C1 segment of cervical spinal cord (tissue), 14 donors: ENCODE results near the gene C11orf21.
A peak's percentile ranks its signal among the peaks of the same experiment; 100 is the strongest.

Experiments
- DNase-seq, 14 donors: peaks; one replicate each; lab custom pipeline; 2025; lab: John Stamatoyannopoulos, UW

C11orf21 gene

DNA sequence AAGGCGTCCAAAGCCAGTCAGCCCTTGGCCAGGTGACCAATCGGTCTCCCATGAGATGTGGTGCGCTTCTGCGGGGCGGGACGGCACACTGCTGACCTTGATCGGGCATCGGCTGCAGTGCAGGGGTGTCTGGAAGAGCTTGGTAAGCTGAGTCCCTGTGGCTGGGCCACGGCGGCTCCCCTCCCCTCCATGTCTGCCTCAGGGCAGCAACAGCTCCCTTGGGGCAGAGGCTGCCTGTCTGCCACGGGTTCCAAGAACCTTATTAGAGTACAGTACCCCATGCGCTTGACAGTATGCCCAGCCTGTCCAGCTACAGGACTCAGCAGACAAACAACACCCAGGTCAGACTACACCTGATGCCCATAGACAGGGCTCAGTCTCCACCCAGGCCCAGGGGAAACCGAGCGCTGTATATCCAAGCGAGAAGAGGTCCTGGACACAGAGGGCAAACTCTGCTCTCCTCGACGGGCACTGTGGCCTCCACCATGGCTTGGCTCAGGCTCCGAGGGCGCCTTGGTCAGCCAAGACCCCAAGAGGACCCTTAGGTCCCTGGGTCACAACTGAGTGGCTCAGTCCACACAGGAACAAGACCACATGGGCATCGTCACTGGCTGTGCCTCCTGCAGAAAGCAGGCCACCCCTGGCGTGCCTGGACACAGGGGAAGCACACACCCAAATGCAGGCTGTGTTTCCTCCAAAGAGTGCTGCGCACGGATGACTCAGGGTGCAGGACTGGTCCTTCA, 19.0 kb upstream of the C11orf21 start:
- DNase-seq, result no peak

DNA sequence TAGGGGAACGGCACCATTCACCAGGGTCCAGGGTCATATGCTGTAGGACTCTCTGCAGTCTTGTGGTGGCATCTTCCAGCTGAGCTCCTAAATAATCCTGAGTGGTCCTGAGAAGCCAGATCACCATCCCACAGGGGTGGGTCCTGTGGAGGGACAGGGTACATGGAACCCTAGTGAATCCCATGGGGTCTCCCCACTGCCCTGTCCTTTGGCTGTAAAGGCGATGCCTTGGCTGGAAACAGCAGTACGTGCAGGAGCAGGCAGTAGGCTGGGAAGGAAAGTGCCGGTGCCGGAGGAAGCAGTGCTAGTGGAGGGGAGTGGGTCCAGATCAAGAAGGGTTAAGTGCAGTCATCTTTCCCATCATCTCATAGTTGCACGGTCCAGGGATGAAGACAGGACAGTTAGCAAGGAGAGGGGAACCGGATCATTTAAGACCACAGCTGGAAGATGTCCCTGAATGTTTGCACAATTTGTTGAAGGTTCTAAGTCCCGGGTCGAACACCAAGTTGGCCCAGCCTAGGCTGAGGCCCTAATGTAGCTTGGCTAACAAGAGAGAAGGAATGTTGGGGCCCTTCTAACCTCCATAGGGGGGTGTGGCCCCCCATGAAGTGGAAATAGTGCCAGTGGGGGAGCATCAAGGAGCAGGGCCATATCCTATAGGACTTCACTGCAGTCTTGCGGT, 18.2 kb upstream of the C11orf21 start:
- DNase-seq, result no peak

DNA sequence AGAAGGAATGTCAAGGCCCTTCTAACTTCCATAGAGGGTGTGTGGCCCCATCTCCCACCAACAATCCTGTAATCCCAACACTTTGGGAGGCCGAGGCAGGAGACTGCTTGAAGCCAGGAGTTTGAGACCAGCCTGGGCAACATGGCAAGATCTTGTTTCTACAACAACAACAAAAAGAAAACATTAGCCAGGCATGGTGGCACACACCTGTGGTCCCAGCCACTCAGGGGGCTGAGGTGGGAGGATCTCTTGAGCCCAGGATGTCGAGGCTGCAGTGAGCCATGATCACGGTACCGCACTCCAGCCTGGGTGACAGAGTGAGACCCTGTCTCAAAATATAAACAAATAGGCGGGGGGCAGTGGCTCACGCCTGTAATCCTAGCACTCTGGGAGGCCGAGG, 17.0 kb upstream of the C11orf21 start:
- DNase-seq, result no peak

DNA sequence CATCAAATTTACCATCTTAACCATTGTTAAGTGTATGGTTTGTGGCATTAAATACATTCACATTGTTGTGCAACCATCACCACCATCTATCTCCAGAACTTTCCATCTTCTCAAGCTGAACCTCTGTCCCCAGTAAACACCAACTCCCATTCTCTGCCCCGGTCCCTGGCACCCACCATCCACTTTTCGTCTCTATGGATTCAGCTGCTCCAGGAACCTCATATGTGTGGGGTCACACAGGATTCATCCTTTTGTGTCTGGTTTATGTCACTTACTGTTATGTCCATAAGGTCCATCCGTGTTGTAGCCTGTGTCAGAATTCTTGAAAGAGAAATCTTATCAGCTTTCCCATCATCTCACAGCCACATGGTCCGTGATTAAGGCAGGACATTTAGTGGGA, 16.4 kb upstream of the C11orf21 start:
- DNase-seq, result no peak

DNA sequence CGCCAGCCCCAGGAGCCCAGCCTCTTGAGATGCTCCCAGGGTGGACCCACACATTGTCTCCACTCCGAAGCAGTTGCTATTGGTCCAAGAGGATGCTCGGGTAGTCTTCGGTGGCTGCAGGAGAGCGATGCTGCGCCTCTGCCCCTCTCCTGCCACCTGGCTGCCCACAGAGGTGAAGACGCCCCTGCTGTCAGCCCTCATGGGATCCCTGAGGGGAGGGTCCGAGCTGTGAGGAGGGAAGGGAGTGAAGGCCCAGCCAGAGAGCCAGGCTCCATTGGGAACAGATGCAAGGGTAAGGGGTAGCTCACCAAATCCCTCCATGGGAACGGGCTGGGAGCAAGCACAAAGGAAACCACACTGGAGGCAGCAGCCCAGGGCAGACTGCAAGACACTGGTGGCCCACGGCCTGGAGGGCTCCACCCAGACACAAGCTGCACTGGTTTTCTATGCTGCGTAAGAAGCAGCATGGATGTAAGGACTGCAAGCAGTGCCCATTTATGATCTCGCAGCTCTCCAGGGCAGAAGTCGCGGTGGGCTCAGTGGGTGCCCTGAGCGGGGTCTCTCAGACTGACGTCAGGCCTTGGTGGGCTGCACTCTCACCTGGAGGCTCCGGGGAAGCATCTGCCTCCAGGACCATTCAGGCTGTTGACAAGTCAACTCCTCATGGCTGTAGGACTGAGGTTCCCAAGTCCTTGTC, 15.8 kb upstream of the C11orf21 start:
- DNase-seq, result no peak

DNA sequence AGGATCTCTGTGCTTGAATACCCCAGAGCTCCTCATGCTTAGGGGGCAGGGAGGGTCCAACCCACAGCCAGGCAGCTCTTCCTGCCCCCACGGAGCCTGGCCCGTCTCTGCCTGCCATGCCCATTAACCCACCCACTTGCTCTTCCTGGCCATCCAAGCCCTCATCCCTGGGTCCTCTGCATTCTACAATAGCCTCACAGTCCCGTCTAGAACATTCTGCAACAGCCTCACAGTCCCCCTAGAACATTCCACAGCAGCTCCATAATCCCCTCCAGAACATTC, 15.2 kb upstream of the C11orf21 start:
- no peak for DNase-seq

DNA sequence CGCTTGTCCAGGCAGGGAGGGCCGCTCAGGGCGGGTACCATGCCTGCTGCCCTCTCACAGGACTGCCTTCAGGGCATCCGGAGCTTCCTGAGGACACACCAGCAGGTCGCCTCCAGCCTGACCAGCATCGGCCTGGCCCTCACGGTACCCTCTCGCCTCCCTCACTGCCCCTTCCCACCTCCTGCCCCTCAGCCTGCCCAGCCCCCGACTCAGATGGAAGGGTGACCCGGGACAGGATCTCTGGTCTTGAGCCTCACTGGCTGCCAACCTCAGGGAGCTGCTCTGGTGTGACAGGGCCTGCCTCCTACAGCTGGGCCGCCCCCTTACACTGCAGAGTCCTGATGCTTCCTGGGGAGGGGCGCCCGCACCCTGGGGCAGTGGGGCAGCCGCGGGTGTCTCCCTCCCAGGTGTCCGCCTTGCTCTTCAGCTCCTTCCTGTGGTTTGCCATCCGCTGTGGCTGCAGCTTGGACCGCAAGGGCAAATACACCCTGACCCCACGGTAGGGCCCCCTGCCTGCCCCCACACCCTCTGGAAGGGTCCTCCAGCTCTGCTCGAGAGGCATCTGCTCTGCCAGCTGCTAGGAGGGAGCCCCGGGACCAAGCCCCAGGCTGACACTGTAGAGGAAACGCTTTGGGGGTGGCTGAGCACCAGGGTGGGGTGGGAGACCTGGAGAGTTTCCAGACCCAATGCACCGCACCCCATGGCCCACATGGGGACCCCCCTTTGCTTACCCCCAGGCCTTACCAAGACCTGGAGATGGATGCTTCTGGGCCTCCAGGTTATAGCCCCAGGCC, 14.6 kb upstream of the C11orf21 start:
- DNase-seq, result no peak

DNA sequence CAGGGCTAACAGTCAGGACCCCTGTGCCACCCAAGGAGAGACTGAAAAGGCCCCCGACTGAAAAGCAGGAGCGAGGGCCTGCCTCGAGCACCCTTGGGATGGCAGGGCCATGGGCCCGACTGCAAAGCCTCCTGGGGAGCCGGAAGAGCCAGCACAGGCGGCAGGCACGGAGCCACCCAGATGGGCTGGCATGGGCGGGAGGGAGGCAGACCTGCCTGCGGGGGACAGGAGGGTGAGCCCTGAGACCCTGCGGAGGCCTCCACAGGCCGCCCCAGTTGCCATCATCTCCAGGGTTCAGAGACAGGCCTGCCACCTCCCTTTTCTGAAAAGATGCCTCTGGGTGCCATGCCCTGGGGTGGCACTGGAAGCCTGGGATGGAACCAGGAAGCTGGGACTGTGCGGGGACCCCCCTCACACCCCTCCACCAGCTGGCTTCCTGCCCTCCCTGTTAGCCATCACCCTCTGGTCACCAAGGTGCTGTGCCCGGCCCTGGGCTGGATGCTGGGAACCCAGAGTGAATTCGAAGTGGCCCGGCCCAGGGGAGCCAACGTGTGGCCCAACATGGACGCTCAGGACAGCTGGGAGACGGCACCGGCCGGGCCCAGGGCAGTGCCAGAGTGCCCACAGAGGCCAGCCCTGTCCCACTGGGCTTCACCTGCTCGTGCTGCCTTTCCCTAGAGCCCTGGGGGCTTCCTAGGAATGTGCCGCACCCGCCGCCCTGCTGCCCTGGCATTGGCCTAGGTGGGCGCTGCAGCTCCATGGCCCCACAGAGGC, 13.9 kb upstream of the C11orf21 start:
- DNase-seq, result peak in 1 of 14 donors; percentile 53

DNA sequence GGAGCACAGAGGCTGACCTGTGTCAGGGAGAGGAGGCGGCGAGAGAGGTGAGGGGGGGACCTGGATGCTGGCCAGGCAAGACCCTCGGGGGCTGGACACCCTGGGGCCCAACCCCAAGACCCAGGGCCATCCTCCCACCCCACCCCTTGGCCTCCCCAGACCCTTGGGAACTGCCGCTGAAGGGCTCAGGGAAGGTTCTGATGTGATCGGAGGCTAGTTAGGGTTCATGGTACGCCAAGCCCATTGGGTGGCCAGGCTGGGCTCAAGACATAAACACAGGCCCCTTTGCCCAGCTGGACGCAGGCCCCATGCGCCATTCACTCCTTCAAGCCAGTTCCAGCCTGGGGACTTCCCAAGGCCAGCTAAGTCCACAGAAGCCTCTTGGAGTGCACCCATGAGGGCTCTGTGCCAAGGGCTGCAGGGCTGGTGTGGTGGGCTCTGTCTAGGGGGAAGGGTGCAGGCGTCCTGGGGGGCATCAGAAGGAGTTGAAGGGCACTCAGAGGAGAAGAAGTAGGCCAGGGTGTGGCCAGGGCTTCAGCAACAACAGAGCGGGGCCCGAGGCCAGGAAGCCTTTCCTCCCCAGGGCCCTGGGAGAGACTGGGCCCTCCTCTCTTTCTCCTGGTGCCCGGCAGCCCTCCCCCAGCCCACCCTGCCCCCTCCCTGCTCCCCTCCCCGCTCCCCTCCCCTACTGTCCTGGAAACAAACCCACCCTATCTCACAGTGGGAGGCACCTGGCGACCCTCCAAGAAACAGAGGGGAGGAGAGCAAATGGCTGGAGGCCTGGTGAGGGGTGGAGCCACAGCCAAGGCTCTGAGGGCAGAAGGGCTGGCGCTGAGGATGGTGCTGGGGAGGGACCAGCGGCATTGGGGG, 13.0 kb upstream of the C11orf21 start:
- peak in 13 of 14 donors; percentile 23 to 84 (median 60) for DNase-seq

DNA sequence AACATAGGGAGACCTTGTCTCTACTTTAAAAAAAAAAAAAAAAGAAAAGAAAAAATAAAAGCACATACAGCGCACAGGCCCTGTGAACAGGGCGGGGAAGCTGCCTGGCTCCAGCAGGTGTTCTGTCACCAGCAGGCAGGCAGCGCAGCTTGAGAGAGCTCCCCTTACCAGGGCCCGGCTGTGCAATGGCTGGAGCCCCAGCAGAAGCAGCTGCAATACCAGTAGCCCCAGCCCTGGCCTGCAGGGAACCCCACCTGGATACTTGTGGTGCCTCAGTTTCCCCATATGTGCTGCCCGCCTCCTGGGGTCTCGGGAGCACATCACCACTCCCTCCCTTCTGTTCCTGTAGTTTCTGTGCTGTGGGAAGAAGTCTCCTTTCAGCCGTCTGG, 12.4 kb upstream of the C11orf21 start:
- no peak for DNase-seq

DNA sequence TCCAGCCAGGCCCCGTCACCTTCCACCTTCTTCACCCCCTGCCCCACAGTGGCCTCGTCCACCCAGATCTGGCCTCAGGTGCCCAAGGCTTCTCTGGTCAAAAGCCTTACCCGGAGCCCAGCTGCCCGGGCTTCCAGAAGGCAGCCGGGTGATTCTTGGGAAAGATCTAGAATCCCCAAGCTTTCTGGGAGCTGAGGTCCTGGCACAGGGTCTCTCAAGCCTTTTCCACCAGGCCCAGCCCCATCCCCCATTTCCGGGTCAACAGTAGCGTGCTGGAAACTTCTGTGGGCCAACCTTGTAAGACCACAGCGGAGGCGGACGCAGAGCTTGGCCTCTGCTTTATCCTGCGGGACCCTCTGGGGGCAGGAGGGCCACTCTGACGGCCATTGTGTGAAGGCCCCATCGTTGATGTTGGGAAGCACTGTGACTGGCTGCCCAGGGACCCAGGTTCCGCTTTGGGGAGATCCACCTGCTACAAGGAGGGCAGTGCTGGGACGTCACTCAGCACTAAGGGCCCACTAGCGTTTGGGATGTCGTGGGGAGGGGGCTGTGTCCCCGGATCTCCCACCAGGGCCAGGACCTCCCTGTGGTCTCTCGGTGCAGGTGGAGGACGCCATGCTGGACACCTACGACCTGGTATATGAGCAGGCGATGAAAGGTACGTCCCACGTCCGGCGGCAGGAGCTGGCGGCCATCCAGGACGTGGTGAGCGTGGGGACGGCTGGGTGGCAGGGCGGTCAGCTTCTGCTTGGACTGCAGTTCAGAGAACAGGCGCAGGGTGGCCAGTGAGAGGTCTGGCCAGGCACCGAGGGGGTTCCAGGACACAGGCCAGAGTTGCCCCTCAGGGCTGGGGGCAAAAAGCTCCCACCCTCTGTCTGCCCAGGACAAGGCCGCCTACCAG, 11.6 kb upstream of the C11orf21 start:
- no peak for DNase-seq

DNA sequence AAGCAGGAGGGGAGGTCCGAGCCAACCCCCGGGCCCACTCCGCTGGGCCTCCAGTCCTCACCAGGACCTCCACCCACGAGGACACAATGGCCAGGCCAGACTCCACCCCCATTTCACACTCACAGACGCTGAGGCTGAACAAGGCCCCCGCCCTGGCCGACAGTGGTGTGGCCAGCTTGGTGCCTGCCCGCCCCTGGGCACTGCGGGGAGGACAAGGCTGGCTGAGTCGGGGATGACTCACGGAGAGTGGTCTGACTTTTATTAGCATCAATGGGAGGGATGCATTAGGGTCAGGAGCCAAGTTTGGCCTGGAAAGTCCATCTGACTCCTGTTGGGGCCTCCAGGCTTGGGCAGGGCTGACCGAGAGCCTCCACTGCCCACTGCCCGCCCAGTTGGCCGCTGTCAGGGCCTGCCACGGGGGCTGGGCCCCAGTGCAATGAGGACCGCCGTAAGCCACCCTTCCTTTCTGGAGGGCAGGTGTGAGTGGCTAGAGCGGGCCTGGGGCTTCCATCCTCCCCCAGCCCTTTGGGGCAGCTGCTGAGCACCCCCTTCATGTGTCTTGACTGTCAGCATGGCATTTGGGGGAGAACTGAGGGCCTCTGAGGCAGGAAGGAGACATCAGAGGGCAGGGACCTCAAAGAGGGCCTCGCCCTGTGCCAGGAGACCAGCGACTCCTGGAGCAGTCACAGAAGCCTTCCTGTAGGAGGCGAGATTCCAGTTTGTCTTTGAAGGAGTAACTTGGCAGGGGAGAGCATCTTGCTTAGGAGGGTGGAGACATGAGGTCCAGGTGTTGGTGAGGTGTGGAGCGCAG, 10.7 kb upstream of the C11orf21 start:
- peak in 1 of 14 donors; percentile 76 for DNase-seq

DNA sequence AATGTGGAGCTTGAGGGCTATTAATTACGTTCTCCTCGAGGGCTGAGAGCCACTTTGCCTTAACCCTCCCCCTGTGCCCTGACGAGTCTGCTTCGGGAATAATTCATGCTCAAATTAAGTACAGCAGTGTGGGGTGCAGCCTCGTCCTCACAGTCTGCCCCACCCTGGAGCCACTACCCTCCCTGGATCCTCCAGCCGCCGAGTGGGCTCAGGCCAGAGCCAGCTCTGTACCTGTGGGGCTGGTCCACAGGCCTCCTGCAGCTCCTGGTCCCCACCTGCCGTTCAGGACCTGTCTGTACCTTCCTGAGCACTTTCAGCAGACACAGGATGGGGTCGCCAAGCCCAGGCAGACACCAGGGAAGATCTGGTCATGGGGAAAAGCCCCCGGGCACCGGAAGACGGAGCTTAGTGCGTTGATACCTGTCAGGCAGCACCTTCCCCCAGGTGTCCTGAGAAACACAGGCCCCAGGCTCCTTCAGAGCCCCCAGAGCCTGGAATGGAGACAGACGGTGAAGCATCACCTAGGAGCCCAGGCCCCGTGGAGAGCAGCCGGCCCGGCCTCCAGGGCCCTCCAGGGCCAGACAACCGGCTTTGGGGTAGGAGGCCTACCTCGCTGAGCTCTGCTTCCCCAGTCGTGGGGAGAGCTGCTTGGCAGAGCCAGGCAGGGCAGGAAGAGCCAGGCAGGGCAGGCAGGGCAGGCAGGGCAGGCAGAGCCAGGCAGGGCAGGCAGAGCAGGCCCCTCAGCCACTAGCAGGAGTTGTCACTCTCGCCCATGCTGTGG, 9.8 kb upstream of the C11orf21 start:
- no peak for DNase-seq

DNA sequence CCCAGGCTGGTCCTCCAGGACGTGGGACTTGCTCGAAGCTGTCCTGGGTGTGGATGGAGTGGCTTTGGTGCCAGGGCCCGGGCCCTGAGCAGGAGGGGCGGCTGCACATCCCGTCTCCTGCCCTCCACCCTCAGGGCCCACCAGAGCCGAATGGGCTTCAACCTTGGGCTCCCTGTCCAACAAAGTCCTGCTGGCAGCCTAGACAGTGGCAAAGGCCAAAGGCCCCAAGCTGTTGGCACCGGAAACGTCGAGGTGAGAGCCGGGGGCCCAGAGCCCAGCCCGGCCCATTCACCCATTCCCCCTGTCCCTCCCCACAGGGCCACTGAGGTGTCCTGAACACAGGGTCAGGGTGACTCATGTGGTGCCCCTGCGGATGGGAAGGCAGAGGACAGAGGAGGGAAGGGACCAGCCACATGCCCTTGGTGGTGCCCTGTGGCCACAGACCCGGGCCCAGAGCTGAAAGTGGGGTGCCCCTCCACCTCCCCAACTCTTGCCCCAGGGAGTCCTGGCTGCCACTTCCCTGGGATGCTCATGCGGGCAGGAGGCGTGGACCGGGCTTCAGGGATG, 9.2 kb upstream of the C11orf21 start:
- no peak for DNase-seq

DNA sequence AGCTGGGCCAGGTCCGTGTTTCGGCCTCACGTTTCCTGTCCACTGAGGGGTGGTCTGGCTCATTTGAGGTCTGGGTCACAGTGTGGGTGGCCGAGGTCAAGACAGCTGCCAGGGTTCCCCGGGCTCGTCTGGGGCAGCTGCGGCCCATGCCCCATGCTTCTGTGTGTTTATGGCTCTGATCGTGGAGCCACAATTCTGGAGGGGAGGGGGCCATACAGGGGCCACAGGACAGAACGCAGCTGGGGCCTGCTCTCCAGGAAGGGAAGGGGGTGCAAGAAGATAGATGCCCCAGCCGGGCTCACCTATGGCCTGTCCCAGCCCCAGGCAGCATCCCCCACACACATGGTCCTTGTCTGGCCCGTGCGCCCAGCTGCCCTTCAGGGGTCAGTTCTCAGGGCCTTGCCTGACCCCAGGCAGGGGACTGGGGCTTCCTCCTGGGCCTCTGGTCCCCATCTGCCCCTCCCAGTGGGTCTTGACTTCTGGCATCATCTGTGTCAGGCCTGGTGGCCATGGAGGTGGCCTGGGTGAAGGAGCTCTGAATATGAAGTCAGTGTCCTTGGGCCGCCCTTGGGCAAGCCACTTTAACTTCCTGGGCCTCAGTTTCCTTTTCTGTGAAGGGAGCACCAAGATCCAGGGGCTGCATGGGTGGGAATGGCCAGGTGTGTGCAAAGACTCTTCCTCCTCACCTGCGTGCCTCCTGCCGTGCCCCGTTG, 8.5 kb upstream of the C11orf21 start:
- DNase-seq, result no peak

DNA sequence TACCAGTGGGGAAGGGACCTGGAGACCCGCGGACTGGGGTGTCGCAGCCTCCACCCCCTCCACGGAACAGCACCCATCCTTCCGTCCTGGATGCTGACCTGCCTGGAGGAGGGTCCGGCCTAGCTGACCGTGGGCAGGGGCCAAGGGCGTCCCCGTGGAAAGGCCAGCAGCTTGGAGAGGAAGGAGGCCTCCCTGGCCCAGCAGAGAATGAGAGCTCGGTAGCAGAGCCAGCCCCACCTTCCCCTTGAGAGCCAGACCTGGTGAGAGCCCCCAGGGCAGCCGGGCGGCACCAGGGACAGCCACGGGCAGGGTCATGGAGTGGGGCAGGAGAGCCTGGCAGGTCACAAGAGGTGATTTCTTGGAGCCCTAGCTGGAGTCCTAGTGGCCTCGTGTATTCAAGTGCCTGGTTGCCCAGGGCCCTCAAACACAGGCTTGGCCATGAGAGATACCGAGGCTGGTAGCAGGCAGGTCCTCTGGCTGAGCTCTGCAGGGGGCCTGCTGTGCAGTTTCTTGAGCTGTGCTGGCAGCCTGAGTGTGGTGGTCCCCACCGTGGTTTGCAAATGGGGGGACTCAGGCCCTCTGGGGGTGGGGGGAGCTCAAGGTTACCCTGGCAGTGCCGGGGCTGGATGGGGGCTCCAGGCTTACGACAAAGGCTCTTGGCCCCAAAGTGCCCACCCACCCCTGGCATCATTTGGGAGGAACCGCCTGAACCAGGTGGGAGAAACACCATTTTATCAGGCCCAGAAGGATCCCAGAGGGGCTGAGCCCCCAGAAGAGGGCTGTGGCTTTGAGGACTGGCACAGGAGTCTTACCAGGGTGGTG, 7.7 kb upstream of the C11orf21 start:
- DNase-seq, result no peak
